Neutrophil (primary cell): ENCODE measurements around the gene SLC16A4.
A peak's percentile ranks its signal among the peaks of the same experiment; 100 is the strongest.

ENCODE experiments used
- H3K27ac ChIP-seq: fragments of 200-600 bp; sonication (generic); 2 replicates; pipeline ENCODE4 v1.5.1; 2016; ENCODE audit warnings: mild to moderate bottlenecking, moderate library complexity
- H3K27me3 ChIP-seq: fragments of 200-600 bp; sonication (generic); 2 replicates; pipeline ENCODE4 v1.6.0; 2016; ENCODE audit warnings: mild to moderate bottlenecking
- H3K36me3 ChIP-seq: fragments of 200-600 bp; sonication (generic); 2 replicates; pipeline ENCODE4 v1.5.1; 2017
- H3K4me1 ChIP-seq, 2 experiments: fragments of 200-600 bp in 1 of 2; sonication (generic) in 1 of 2; 1 replicate in 1 of 2; 2 replicates in 1 of 2; pipeline versions ENCODE4 v1.5.1 to v1.6.1; 2013 to 2016; ENCODE audit warnings: low read depth in 1 of 2, low read length in 1 of 2, mild to moderate bottlenecking in 1 of 2, moderate library complexity in 1 of 2; ENCODE audit not compliant: control insufficient read depth in 1 of 2, insufficient read depth in 1 of 2
- H3K4me3 ChIP-seq, 2 experiments: fragments of 200-600 bp in 1 of 2; sonication (generic) in 1 of 2; 1 replicate in 1 of 2; 2 replicates in 1 of 2; pipeline ENCODE4 v1.5.1; 2013 to 2016; ENCODE audit warnings: low read depth in 1 of 2, low read length in 1 of 2, mild to moderate bottlenecking in 1 of 2, moderate library complexity in 1 of 2
- H3K9me3 ChIP-seq: fragments of 200-600 bp; sonication (generic); 2 replicates; pipeline ENCODE4 v1.5.1; 2016
- TF ChIP-seq, protein P1 (sequence below): fragments of 200-600 bp; sonication (generic); IDR thresholded peaks from 2 replicates; pipeline ENCODE4 v1.5.1; 2016; ENCODE audit warnings: antibody characterized with exemption

SLC16A4 gene

DNA sequence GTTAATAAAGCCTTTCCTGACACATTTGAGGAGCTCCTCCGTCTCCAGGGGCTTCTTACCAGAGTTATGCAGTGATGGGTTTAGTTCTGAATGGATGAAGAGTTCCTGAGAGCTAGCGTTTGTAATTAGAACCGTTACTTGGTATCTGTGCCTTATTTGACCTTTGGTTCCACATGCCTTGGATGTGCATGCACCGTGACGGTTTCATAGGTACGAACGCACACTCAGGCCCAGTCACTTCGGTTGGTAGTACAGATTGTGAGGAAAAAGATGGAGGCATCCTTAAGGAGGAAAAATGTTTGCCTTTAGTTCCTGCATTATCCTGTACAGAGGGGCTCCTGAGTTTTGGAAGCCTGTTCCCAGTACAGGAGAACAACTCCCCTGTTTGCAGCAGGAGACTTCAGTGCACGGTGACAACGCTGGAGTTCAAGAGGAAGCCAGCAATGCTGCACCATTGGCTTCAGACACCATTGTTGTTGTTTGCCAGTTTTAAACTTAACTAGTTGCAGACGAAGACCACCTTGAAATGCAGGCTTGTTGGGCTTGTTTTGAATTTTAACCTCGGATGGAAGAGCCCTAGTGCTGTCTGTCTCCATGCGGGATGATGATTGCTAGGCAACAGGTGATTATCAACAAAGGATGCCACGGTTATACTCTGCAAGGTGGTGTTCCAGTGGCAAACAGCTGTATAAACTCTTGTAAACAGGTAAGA lies 43.5 kb downstream of the SLC16A4 start:
- Histone ChIP-seq H3K36me3 (peaks cover 13% of the 10 kb centered on the region), H3K27ac (no peak overlapping the region), H3K9me3 (no peaks in the 10 kb centered on the region), H3K4me1 (peaks cover 6% of the 10 kb centered on the region in 2 experiments), H3K27me3 (no peaks in the 10 kb centered on the region), H3K4me3 (no peak overlapping the region)
- TF ChIP-seq, protein P1, sequence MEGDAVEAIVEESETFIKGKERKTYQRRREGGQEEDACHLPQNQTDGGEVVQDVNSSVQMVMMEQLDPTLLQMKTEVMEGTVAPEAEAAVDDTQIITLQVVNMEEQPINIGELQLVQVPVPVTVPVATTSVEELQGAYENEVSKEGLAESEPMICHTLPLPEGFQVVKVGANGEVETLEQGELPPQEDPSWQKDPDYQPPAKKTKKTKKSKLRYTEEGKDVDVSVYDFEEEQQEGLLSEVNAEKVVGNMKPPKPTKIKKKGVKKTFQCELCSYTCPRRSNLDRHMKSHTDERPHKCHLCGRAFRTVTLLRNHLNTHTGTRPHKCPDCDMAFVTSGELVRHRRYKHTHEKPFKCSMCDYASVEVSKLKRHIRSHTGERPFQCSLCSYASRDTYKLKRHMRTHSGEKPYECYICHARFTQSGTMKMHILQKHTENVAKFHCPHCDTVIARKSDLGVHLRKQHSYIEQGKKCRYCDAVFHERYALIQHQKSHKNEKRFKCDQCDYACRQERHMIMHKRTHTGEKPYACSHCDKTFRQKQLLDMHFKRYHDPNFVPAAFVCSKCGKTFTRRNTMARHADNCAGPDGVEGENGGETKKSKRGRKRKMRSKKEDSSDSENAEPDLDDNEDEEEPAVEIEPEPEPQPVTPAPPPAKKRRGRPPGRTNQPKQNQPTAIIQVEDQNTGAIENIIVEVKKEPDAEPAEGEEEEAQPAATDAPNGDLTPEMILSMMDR: no peak

DNA sequence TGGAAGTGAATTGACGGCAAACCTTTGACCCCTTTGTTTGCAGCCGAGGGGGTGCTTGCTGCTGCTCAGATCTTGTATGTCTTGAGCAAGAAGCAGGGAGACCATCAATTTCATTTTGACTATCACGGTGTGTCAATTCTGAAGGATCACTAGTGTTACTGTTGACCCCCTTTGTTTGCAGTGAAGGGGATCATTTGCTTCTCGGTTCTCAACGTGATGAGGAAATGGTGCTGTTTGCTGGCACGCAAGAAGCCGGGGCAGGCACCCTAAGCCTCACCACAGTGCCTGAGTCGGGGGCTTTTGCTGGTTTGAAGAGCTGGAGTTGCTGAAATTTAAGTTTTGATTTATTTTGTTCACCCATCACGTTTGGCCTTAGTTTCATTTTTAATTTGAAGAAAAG lies 44.1 kb downstream of the SLC16A4 start:
- Histone ChIP-seq H3K27me3 (no peaks in the 10 kb centered on the region), H3K27ac (no peak overlapping the region), H3K36me3 (peaks cover 18% of the 10 kb centered on the region), H3K4me3 (no peak overlapping the region), H3K4me1 (peaks cover 10 to 13% of the 10 kb centered on the region in 2 experiments), H3K9me3 (no peaks in the 10 kb centered on the region)
- TF ChIP-seq, protein P1: no peak

DNA sequence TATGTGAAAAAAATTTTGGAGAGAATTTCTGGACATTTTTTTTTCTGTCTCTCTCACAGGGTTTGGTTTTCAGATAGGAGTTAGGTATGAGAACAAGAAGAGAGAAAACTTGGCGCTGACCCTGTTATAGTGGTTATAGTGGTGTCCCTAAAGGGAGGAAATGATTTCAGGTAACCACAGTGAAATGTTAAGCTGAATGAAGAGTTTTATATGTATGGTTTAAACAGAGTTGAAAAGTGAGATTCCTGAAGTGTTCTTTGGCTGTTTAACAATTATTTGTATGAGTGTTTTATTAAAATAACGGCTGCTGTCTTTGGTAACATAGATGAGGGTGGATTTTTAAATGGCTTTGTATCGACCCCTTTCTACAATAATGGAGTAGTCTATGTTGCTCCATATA lies 45.3 kb downstream of the SLC16A4 start:
- H3K36me3 ChIP-seq: peaks cover 30% of the 10 kb centered on the region
- no peak overlapping the region for H3K27ac ChIP-seq
- no peak overlapping the region for H3K4me3 ChIP-seq
- H3K4me1 ChIP-seq: peaks cover 20 to 23% of the 10 kb centered on the region in 2 experiments
- TF ChIP-seq, protein P1: no peak
- H3K9me3 ChIP-seq: no peaks in the 10 kb centered on the region
- no peaks in the 10 kb centered on the region for H3K27me3 ChIP-seq

DNA sequence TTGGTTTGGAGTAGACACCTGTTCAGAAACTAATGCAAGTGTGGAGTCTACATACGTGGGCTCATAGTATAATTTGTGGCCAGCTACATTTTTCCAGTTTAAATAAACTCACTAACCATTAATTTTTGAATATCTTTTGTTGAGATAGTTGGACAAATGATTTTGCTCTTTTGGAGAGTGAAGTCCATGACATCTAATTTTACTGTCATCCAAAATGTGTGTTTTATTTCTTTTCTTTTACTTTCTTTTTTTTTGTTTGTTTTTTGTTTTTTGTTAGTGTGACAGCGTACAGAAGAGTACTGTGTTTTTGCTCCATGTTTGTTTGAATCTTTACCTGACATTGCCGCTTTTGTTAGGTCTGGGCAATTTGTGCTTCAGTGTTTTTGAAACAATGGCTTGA lies 46.7 kb downstream of the SLC16A4 start:
- Histone ChIP-seq H3K27me3 (no peaks in the 10 kb centered on the region), H3K4me3 (no peak overlapping the region), H3K9me3 (no peaks in the 10 kb centered on the region), H3K36me3 (peaks cover 30% of the 10 kb centered on the region), H3K27ac (peak overlapping the region; percentile 11), H3K4me1 (peaks cover 27 to 32% of the 10 kb centered on the region in 2 experiments)
- TF ChIP-seq, protein P1: no peak

DNA sequence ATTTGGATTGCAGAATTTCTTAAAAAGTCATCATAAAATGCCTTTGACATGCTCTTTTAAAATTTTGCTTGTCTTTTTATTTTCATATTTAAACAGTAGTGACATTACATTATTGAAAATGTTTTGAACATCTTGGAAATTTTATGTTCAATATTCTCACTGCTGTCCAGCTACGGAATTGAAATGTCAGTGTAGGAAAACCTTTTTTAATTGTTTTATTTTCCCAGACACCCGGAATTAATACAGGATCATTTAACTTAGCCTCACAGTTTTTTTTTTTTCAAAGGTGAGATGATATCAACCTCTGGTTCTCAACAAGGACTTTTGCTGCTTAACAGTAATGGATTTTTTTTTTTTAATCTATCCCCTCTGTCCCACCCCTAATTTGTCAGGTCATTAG lies 47.6 kb downstream of the SLC16A4 start:
- Histone ChIP-seq H3K27me3 (no peaks in the 10 kb centered on the region), H3K4me3 (no peak overlapping the region), H3K27ac (no peak overlapping the region), H3K9me3 (no peaks in the 10 kb centered on the region), H3K36me3 (peaks cover 30% of the 10 kb centered on the region), H3K4me1 (peaks cover 27 to 32% of the 10 kb centered on the region in 2 experiments)
- TF ChIP-seq, protein P1: no peak
